ENCODE data around the gene ADAMTSL2. TPM values are rescaled to one million over a fixed set of nuclear protein-coding genes. Genes with fewer than 3 reads are reported as not detected.

ADAMTSL2 gene
- total and polyA plus RNA-seq, 7 experiments from 2014 or later: 0.16 to 2.7 (median 0.71) TPM; not detected in 1

- intact Hi-C loops (cut with micrococcal nuclease): no loop called here
These were observed 4.6 kb downstream of the ADAMTSL2 start for GRCh38 chr9:133538851-133539833.

GRCh38 chr9:133539991-133540697, 5.6 kb downstream of the ADAMTSL2 start:
- Histone ChIP-seq H3K27me3 (ENCODE audit: control insufficient read depth in 2 of 2, insufficient read depth in 2 of 2, low read length in 2 of 2) (no peaks in the 10 kb centered on the region), H3K36me3 (ENCODE audit: control insufficient read depth in 2 of 3, insufficient read depth in 3 of 3, low read length in 3 of 3) (no peaks in the 10 kb centered on the region), H3K9me3 (ENCODE audit: control insufficient read depth in 2 of 3, low read length in 3 of 3) (no peaks in the 10 kb centered on the region), H3K27ac (ENCODE audit: low read depth, low read length) (no peak overlapping the region), H3K4me3 (ENCODE audit: low read length) (no peak overlapping the region), H3K4me1 (ENCODE audit: control insufficient read depth in 2 of 2, insufficient read depth in 2 of 2, low read length in 2 of 2) (no peaks in the 10 kb centered on the region)
- ATAC-seq (peak; percentile 54), DNase-seq (no peak)
- Mint-ChIP-seq H3K27ac (no peak overlapping the region), H3K9me3 (no peaks in the 10 kb centered on the region), H3K27me3 (peaks cover 0 to 8% (median 0%) of the 10 kb centered on the region in 5 donors), H3K4me3 (no peak overlapping the region), H3K4me1 (peaks cover 0 to 10% (median 4%) of the 10 kb centered on the region in 7 donors), H3K36me3 (peaks cover 0 to 6% (median 0%) of the 10 kb centered on the region in 5 donors)
- ChIA-PET POLR2A (no interaction called here), CTCF (interaction anchor here (0.6 kb wide), 1 partner anchor 77 kb away, joined by 3 read pairs; no protein-coding TSS in a partner anchor)
- intact Hi-C loops (cut with micrococcal nuclease): no loop called here

More at GRCh38 chr9:133538851-133539833, 4.6 kb downstream of the ADAMTSL2 start:
- Histone ChIP-seq H3K36me3 (ENCODE audit: control insufficient read depth in 2 of 3, insufficient read depth in 3 of 3, low read length in 3 of 3) (no peaks in the 10 kb centered on the region), H3K4me3 (ENCODE audit: low read length) (no peak overlapping the region), H3K9me3 (ENCODE audit: control insufficient read depth in 2 of 3, low read length in 3 of 3) (no peaks in the 10 kb centered on the region), H3K4me1 (ENCODE audit: control insufficient read depth in 2 of 2, insufficient read depth in 2 of 2, low read length in 2 of 2) (peaks cover 0 to 3% of the 10 kb centered on the region in 2 donors), H3K27ac (ENCODE audit: low read depth, low read length) (no peak overlapping the region), H3K27me3 (ENCODE audit: control insufficient read depth in 2 of 2, insufficient read depth in 2 of 2, low read length in 2 of 2) (no peaks in the 10 kb centered on the region)
- ChIA-PET CTCF (no interaction called here), POLR2A (no interaction called here)
- H3K4me3 Mint-ChIP-seq: no peak overlapping the region
- peaks cover 0 to 10% (median 4%) of the 10 kb centered on the region in 7 donors for H3K4me1 Mint-ChIP-seq
- H3K36me3 Mint-ChIP-seq: no peaks in the 10 kb centered on the region
- H3K27ac Mint-ChIP-seq: no peak overlapping the region
- peaks cover 0 to 8% (median 0%) of the 10 kb centered on the region in 5 donors for H3K27me3 Mint-ChIP-seq
- no peaks in the 10 kb centered on the region for H3K9me3 Mint-ChIP-seq
- DNase-seq (no peak), ATAC-seq (no peak)

- Histone ChIP-seq H3K36me3 (ENCODE audit: control insufficient read depth in 2 of 3, insufficient read depth in 3 of 3, low read length in 3 of 3) (no peaks in the 10 kb centered on the region), H3K27ac (ENCODE audit: low read depth, low read length) (no peak overlapping the region), H3K4me1 (ENCODE audit: control insufficient read depth in 2 of 2, insufficient read depth in 2 of 2, low read length in 2 of 2) (no peaks in the 10 kb centered on the region), H3K27me3 (ENCODE audit: control insufficient read depth in 2 of 2, insufficient read depth in 2 of 2, low read length in 2 of 2) (no peaks in the 10 kb centered on the region), H3K9me3 (ENCODE audit: control insufficient read depth in 2 of 3, low read length in 3 of 3) (no peaks in the 10 kb centered on the region), H3K4me3 (ENCODE audit: low read length) (no peak overlapping the region)
- Mint-ChIP-seq H3K4me3 (no peak overlapping the region), H3K27me3 (peaks cover 0 to 5% (median 0%) of the 10 kb centered on the region in 5 donors), H3K27ac (no peak overlapping the region), H3K36me3 (peaks cover 0 to 6% (median 0%) of the 10 kb centered on the region in 5 donors), H3K9me3 (no peaks in the 10 kb centered on the region), H3K4me1 (peaks cover 0 to 6% (median under 1%) of the 10 kb centered on the region in 7 donors)
- intact Hi-C loops (cut with micrococcal nuclease): no loop called here
- DNase-seq (no peak), ATAC-seq (no peak)
- POLR2A ChIA-PET: no interaction called here
- CTCF ChIA-PET: interaction anchor here (0.6 kb wide), 1 partner anchor 77 kb away, joined by 3 read pairs; no protein-coding TSS in a partner anchor
These were observed 6.2 kb downstream of the ADAMTSL2 start for GRCh38 chr9:133540698-133541025.

- Histone ChIP-seq H3K4me1 (ENCODE audit: control insufficient read depth in 2 of 2, insufficient read depth in 2 of 2, low read length in 2 of 2) (no peaks in the 10 kb centered on the region), H3K9me3 (ENCODE audit: control insufficient read depth in 2 of 3, low read length in 3 of 3) (no peaks in the 10 kb centered on the region), H3K4me3 (ENCODE audit: low read length) (no peak overlapping the region), H3K27ac (ENCODE audit: low read depth, low read length) (no peak overlapping the region), H3K27me3 (ENCODE audit: control insufficient read depth in 2 of 2, insufficient read depth in 2 of 2, low read length in 2 of 2) (no peaks in the 10 kb centered on the region), H3K36me3 (ENCODE audit: control insufficient read depth in 2 of 3, insufficient read depth in 3 of 3, low read length in 3 of 3) (no peaks in the 10 kb centered on the region)
- Mint-ChIP-seq H3K36me3 (peaks cover 0 to 6% (median 0%) of the 10 kb centered on the region in 5 donors), H3K27me3 (peaks cover 0 to 4% (median 0%) of the 10 kb centered on the region in 5 donors), H3K4me1 (peaks cover 0 to 5% (median 0%) of the 10 kb centered on the region in 7 donors), H3K4me3 (no peak overlapping the region), H3K27ac (peak overlapping the region in 1 of 9 donors; percentile 65), H3K9me3 (no peaks in the 10 kb centered on the region)
- CTCF ChIA-PET: no interaction called here
- intact Hi-C loops (cut with micrococcal nuclease): no loop called here
- no peak for DNase-seq
- ATAC-seq: no peak
- POLR2A ChIA-PET: interaction anchor here (0.7 kb wide), 1 partner anchor 237 kb away, joined by 3 read pairs; no protein-coding TSS in a partner anchor
These were observed 7.5 kb downstream of the ADAMTSL2 start for GRCh38 chr9:133542002-133542401.

- ChIA-PET POLR2A (no interaction called here), CTCF (no interaction called here)
- intact Hi-C loops (cut with micrococcal nuclease): no loop called here
- Mint-ChIP-seq H3K9me3 (no peaks in the 10 kb centered on the region), H3K27me3 (peaks cover 0 to 4% (median 0%) of the 10 kb centered on the region in 5 donors), H3K4me1 (peaks cover 0 to 5% (median 0%) of the 10 kb centered on the region in 7 donors), H3K4me3 (no peak overlapping the region), H3K36me3 (peaks cover 0 to 10% (median 0%) of the 10 kb centered on the region in 5 donors), H3K27ac (no peak overlapping the region)
- Histone ChIP-seq H3K4me3 (ENCODE audit: low read length) (no peak overlapping the region), H3K27ac (ENCODE audit: low read depth, low read length) (no peak overlapping the region), H3K36me3 (ENCODE audit: control insufficient read depth in 2 of 3, insufficient read depth in 3 of 3, low read length in 3 of 3) (no peaks in the 10 kb centered on the region), H3K4me1 (ENCODE audit: control insufficient read depth in 2 of 2, insufficient read depth in 2 of 2, low read length in 2 of 2) (no peaks in the 10 kb centered on the region), H3K27me3 (ENCODE audit: control insufficient read depth in 2 of 2, insufficient read depth in 2 of 2, low read length in 2 of 2) (no peaks in the 10 kb centered on the region), H3K9me3 (ENCODE audit: control insufficient read depth in 2 of 3, low read length in 3 of 3) (no peaks in the 10 kb centered on the region)
- no peak for DNase-seq
- no peak for ATAC-seq
These were observed 9.4 kb downstream of the ADAMTSL2 start for GRCh38 chr9:133543772-133544467.

- intact Hi-C loops (cut with micrococcal nuclease): no loop called here
- H3K9me3 Mint-ChIP-seq: no peaks in the 10 kb centered on the region
- H3K4me3 Mint-ChIP-seq: no peak overlapping the region
- no peaks in the 10 kb centered on the region for H3K4me1 Mint-ChIP-seq
- H3K4me3 ChIP-seq (ENCODE audit: low read length): no peak overlapping the region
- no peaks in the 10 kb centered on the region for H3K4me1 ChIP-seq (ENCODE audit: control insufficient read depth in 2 of 2, insufficient read depth in 2 of 2, low read length in 2 of 2)
- ATAC-seq: no peak
- no peak for DNase-seq
- no peak overlapping the region for H3K27ac Mint-ChIP-seq
- peaks cover 0 to 11% (median 0%) of the 10 kb centered on the region in 5 donors for H3K36me3 Mint-ChIP-seq
- CTCF ChIA-PET: no interaction called here
- H3K27ac ChIP-seq (ENCODE audit: low read depth, low read length): no peak overlapping the region
- POLR2A ChIA-PET: no interaction called here
- H3K36me3 ChIP-seq (ENCODE audit: control insufficient read depth in 2 of 3, insufficient read depth in 3 of 3, low read length in 3 of 3): no peaks in the 10 kb centered on the region
- H3K9me3 ChIP-seq (ENCODE audit: control insufficient read depth in 2 of 3, low read length in 3 of 3): no peaks in the 10 kb centered on the region
- no peaks in the 10 kb centered on the region for H3K27me3 Mint-ChIP-seq
- no peaks in the 10 kb centered on the region for H3K27me3 ChIP-seq (ENCODE audit: control insufficient read depth in 2 of 2, insufficient read depth in 2 of 2, low read length in 2 of 2)
These were observed 11.2 kb downstream of the ADAMTSL2 start for GRCh38 chr9:133545494-133546286.

Measured in naive thymus-derived CD4-positive, alpha-beta T cell (primary cell).